NCI-H2196 treated with DMSO at 0.1 percent for 48 hours (cell line): ENCODE results near the gene NAAA.
"Not testable (repeated sequence)": the region's sequence is repeated elsewhere in the genome, so short reads cannot be mapped to it uniquely, and the experiment has no call there.

Source experiments
- DNase-seq: peaks from one replicate; lab custom pipeline; 2025; ENCODE audit not compliant: unreplicated experiment; lab: John Stamatoyannopoulos, UW

NAAA gene

DNA sequence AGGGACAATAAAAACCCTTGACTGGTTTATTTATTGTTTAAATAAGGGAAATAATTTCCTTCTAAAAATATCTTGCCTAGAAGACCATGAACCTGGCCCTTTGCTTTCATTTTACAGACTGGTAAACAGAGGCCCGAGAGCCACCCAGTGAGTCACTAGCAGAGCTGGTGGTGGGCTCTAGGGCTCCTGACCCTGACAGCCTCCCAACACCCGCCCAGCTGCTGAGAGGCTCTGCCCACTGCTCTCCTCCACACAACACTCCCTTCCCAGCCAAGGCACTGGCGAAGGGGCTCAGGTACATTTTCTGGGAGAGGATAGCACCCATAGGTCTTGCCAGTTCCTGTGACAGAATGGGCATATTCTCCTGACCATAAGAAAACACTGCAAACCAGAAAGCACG, 20.5 kb downstream of the NAAA start:
- DNase-seq: no peak

DNA sequence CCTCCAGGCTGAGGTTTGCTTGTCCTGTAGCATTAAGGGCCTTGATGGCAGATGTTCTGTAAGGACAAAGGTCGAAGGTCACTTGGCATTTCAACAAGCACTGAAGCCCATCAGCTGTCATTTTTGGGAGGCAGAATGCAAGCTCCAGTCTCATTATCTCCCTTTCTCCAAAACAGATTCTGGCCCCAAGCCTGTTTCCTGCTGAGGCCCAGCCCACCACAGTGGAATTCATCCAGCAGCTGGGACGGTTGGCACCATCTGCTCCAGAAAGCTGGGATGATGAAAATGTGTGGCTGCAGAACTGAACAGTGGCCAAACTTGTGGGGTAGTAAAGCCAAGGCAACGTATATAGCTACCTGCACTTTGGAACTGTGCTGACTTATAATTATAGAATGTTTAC, 20.9 kb downstream of the NAAA start:
- no peak for DNase-seq

DNA sequence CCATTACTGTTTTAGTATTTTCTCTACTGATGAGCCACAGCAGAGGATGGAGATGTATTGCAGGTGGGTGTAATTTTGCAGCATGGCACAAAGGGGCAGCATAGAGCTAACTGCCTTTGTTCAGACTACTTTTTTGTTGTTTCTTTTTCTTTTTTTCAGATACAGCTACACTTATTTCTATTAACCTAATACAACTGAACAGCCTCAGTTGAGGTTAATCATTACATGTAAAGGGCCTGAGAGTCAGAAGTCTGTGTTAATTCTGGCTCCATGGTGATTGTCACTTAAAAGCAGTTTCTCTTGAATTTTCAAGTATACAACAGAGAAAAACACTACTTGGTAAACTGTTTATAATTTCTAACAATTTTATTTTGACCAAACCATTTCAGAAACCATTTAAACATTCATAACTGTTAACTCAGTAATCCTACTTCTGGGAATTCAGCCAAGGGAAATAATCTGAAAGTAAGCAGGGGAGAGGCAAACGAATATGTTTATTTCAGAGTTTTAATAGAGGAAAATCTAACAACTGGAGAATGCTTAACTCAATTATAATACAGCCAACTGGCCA, 24.6 kb downstream of the NAAA start:
- peak; percentile 4 for DNase-seq

DNA sequence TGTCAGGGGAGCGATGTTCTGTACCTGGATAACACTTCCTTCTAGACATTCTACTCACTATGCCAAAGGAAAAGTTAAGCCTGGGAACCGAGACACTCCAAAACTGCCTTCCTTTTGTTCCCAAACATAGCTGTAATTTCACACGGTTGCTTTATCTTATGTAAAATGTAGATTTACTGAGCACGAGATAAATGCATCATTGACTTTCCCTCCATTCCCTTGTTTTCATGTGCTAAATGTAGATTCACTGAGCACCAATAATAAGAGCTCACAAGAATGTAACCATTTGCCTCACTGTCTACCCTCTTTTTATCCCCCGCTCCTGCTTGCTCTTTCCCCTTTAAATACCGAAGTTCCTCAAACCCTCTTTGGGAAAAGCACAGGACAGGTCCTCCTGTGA, 27.8 kb downstream of the NAAA start:
- DNase-seq: no peak

DNA sequence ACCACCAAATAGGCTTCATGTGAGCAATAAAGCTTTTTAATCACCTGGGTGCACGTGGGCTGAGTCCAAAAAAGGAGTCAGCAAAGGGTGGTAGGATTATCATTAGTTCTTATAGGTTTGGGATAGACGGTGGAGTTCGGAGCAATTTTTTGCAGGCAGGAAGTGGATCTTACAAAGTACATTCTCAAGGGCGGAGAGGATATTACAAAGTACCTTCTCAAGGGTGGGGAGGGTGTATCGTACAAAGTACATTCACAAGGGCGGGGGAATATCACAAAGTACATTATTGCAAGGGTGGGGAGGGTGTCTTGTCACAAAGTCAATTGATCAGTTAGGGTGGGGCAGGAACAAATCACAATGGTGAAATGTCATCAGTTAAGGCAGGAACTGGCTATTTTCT, 30.0 kb downstream of the NAAA start:
- not testable (repeated sequence) for DNase-seq

DNA sequence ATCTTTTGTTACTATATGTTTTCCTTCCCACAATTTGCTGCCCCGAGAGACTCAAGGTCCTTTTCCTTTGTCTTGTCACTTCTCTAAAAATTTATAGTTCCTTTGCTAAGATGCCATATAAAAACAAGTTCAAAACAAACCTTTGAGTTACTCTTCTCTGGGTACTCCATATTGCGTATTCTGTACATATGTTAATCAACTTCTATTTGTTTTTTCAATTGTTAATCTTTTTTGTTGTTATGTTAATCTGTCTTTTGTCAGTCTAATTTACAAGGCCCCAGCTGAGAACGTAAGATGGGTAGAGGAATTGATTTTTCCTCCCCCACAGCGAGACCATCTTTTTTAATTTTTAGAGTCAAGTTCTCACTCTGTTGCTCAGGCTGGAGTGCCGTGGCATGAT, 31.4 kb downstream of the NAAA start:
- no peak for DNase-seq

DNA sequence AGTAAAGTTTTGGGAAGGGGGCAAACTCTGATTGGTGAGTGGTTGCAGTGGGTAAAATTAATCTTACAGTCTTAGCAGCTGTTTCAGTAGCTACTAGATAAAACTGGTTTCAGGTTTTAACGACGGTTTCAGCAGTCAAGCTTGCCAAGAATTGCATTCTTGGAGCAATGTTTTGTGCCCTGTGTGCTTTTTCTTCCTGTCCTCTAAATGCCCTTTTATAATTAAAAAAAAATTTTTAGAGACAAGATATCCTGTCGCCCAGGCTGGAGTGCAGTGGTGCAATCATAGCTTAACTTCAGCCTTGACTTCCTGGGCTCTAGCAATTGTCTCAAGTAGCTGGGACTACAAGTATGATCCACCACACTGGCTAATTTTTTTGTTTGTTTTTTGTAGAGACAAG, 32.3 kb downstream of the NAAA start:
- DNase-seq: no peak

DNA sequence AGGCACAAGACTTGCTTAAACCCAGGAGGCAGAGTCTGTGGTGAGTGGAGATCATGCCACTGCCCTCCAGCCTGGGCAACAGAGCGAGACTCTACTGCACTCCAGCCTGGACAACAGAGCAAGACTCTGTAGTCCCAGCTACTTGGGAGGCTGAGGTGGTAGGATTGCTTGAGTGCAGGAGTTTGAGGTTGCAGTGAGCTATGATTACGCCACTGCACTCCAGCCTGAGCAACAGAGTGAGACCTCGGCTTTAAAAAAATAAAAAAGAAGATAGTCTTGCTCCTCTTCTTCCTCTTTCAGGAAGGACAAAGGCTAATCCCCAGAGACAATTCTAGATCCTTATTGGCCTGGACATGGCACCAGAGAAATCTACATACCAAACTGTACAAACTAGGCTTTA, 32.8 kb downstream of the NAAA start:
- no peak for DNase-seq

DNA sequence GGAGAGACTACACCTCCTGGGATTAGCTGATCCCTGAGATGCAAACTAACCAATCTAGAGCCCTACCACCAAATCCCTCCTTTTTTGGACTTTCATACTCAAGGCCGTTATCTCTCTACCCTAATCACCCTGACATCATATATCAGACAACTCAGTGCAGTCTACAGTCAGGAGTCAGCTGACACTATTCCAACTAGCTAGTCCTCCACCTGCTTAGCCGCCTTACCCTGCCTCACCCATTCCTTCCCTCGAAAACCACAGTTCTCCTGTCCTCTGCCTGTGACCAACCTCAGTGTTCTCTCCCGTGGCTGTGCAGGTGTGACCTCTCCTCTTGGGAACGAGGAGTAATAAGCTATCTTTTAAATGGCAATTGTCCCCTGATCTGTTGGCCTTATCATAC, 36.7 kb downstream of the NAAA start:
- no peak for DNase-seq

DNA sequence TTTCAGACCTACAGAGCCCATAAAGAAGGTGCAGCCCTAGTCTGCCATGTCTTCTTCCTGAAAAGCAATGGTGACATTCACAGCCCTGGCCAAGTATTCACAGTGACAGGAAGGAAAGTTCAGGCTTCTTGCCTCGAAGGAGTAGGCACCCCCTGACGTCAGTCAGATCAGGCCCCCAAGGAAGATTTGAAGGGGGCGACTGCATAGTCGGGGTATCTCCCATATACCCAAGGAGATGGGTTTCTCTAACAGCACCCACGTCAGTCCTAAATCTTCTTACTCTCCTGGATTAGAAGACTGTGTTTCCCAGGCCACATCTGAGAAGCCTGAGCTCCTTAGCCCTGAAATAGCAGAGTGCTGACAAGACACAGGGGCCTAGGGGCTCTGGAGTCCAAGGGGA, 38.5 kb downstream of the NAAA start, which contains the start of gene PPEF2:
PPEF2 (minus strand) TSS at position 101 of the 400 bp plus-strand sequence. CDS start 6,127 bp downstream, outside the sequence.
- DNase-seq: no peak

DNA sequence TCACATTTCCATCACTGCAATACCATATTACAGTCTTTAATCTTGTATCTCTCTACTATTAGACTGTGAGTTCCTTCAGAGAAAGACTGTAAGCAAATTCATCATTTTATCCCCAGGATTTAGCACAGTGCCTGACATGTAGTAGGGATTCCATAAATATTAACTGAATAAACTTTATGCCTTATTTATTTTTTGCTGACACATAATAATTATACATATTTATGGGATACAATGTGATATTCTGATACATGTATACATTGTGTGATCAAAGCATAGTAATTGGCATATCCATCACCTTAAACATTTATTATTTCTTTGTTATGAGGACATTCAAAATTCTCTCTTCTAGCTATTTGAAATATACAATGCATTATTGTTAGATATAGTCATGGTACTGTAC, 42.3 kb downstream of the NAAA start:
- DNase-seq: no peak

DNA sequence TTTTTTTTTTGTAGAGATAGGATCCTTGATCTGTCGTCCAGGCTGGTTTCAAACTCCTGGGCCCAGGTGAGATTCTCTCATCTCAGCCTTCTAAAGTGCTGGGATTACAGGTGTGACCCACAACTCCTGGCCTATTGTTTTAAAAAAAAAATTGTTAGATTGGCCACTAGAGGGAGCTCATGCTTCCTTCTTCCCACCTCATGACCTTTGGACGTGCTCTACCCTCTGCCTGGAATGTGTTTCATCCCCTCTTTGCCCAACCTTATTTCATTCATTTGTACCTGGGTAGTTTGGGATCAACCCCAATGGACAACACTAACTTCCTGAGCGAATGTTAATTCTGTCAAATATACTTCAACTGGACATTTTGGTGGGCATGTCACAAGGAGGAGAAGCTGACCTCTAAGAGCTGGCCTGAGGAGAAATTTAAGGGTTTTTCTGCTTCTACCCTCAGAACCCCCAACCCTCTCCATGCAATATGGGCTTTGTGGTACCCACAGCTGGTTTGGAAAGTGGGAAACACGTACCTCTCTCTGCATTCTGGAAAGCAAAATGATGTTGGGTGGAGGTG, 45.0 kb downstream of the NAAA start:
- no peak for DNase-seq

DNA sequence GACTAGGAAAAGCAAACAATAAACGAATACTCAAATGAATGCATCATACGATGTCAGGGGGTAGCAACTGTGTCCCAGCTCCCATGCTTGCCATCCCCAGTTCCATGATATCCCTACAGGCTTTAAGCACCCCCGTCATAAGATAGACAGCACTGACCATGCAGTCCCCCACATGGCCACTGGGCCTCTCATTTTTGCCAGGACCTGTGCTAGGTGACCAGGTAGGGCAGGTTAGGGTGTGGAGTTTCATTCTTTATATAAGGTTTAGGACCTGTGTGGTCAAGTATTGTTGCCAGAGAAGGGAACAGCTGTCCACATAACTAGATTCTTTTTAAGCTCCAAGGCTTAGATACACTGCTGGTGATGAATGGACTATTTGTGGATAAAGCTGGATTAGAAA, 48.3 kb downstream of the NAAA start:
- DNase-seq: no peak

DNA sequence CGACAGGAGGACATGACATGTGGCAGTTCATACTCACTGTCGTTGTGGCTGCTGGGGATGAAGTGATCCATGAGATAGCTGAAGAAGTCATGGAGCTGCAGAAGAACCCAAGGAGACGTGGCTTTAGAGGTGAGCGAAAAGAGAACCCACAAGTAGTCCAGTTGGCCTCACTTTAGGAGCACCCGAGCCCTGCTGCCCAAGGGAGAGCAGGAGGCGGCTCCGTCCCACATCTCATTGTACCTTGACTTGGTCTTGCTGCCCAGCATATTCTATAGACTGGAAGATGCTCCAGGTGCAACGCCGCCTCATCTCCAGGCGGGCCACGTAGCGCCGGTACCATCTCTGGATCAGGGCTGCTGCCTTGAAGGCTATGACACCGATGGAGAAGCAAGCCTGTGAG, 49.2 kb downstream of the NAAA start:
- no peak for DNase-seq

DNA sequence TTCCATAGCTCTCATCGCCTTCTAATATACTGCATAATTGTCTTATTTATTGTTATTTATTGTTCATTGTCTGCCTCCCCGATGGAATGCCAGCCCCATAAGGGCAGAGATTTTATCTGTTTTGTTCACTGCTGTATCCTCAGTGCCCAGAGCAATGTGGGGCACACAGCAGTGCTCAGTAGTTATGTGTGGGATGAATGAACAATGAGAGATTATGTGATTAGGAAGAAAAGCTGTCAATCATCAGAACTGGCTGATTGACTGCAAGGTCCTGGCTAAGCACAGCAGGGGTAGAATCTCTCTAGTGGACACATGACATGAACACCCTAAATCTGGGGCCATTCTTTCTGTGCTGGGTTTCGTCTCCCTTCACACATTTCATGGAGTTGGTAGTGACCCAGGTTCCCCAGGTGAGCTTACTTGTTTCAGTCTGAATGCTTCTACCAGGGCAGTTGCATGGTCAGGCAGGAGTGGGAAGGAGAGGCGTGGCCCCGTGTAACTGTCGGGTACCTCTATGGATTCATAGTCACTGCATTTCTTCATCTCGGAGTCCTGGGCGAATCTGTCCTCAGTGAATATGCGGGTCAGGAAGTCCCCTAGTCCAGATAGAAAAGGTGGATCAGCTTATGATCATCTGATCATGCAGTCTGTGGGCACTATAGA, 51.1 kb downstream of the NAAA start:
- DNase-seq: no peak

DNA sequence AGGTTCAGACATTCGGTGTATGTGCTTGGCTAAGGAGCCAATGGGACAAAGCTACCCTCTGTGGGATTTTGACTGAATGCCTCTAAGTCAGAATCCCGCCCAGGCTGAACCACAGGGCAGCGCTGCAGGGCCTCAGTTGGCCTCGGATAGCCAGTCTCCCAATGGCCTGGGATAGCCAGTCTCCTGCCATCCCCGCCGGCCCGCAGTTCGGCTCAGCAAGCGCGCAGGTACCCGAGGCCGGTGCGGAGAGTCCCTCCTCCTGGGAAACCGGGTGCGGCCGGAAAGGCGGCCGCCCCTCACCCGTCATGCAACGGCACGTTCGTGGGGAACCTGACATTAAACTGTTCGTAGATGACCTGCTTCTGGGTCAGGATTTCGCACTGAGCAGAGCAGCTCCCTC, 54.7 kb downstream of the NAAA start:
- DNase-seq: no peak

DNA sequence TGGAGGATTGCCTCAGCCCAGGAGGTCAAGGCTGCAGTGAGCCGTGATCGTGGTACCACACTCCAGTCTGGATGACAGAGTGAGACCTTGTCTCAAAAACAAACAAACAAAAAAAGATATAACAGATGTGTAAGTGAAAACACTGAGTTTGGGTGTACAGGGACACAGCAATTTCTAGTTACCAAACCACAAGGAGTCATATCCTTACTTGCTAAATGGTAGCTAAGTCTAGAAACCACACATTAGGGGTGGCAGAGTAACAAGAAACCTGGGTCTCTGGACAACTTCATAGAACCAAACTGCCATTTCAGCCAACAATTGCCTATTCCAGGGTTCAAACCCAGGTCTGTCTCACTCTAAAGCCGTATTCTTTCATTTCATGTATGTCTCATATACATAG, 59.3 kb downstream of the NAAA start:
- no peak for DNase-seq

DNA sequence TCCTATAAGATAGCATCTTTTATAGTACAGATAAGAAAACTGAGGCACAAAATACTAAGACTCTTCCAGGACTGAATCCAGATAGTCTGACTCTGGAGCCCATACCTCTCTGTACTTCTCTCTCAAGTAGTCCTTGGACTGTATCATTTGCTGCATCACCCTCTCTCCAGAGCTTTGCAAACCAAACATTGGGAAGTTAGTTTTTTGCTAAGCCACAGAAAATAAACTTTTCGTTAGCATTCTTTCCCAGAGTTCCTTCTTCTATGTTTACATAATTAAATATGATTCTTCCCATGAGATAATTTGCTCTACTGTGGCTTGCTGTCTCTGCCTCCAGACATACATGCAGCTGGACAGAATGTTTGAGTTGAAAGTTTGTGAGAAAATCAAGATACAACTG, 60.5 kb downstream of the NAAA start:
- no peak for DNase-seq

DNA sequence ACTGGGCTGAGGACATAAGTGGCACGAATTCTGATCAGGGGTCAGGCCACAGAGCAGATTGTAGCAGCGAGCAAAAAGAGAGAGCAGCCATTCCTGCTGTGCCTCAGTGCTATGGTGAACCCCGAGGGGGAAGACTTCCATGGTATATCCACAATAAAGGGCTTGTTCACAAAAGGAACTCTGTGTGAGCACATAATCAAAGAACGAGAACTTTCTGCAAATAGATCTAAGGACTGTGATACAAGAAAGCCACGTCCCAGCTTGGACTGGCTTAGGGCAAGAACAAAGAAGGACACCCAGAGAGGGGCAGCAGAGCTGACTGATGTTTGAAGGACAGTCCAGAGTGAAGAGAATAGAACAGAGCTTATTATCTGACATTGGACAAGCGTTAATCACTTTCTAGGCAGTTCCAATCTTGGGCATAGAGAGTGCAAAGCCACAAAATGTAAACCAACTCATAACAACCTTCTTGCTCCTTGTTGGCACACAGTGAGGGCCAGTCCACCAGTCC, 62.5 kb downstream of the NAAA start:
- DNase-seq: no peak

DNA sequence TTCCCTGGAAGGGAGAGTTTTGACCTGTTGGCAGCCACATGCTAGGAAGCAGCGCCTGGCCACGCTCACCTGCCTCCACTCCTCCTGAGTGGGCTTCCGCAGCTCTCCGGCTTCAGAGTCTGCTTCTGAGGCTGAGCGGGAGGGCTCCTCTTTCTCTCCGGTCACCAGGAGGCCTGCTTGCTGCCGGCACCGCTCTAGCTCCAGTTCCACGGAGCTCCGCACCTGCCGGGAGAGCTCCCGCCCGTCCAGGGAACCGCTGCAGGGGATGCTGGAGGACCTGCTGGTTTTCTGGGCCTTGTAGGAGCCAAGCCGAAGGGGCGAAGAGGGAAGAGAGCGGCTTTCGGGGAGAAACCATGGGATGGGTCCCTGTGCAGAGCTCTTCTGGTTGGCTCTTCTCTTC, 64.6 kb downstream of the NAAA start:
- DNase-seq: no peak

DNA sequence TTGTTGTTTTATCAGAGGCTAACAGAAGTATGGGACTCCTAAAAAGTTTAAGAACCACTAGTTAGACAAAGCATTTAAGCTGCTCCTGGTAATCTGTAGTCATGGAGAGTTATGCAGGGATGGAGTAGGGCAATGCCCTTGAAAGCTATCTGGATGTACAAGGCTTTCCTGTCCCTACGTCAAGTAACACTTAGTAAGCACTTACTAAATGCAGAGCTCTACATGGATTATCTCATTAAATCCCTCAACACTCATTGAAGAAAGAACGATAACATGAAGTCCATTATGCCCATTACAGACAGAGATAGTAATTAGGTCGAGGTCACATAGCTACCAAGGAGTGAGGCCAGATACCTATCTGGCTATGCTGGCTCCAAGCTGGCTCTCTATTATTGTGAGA, 71.7 kb downstream of the NAAA start:
- no peak for DNase-seq

DNA sequence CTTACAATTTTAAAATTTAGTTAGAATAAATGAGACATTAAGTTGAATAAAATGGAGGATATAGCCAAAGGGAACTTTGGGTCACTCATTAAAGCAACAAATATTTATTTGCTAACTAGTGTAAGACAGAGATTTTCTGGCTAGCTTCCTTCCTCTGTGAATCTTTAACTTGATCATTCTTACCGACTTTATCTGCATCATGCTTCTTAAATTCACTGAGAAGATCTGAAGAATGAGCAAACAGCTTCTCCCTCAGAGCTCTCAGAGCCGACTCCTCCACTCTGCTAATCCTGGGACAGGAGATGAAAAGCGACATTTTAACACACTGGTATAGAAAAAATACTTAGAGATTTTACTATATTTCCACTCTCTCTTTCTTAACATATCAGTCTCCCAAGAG, 73.7 kb downstream of the NAAA start:
- DNase-seq: no peak
